GM18873 (cell line): ENCODE data around the gene AARS2.

ENCODE experiments used
- ATAC-seq: cut with Tn5 transposase; IDR thresholded peaks from one replicate; pipeline ENCODE4 v1.9.1; 2021; ENCODE audit warnings: mild to moderate bottlenecking, moderate library complexity, moderate number of reproducible peaks; ENCODE audit not compliant: unreplicated experiment, low FRiP score

The AARS2 gene

GRCh38 chr6:44278774-44279697 is 34.1 kb downstream of the AARS2 start:
- ATAC-seq: no peak

- no peak for ATAC-seq
Observed at GRCh38 chr6:44278315-44278714, 34.8 kb downstream of the AARS2 start.

- no peak for ATAC-seq
Observed at GRCh38 chr6:44277763-44278162, 35.4 kb downstream of the AARS2 start.

- no peak for ATAC-seq
Observed at GRCh38 chr6:44276667-44277640, 36.2 kb downstream of the AARS2 start.

- no peak for ATAC-seq
Observed at GRCh38 chr6:44275749-44276648, 37.1 kb downstream of the AARS2 start.

- no peak for ATAC-seq
Observed at GRCh38 chr6:44275271-44275748, 37.8 kb downstream of the AARS2 start.

GRCh38 chr6:44273617-44274016 is 39.5 kb downstream of the AARS2 start:
- no peak for ATAC-seq

GRCh38 chr6:44272999-44273566 is 40.1 kb downstream of the AARS2 start:
- no peak for ATAC-seq

GRCh38 chr6:44272529-44272928 is 40.6 kb downstream of the AARS2 start:
- ATAC-seq: no peak

GRCh38 chr6:44271914-44272313 is 41.2 kb downstream of the AARS2 start:
- ATAC-seq: no peak

GRCh38 chr6:44271406-44271723 is 41.8 kb downstream of the AARS2 start:
- no peak for ATAC-seq

GRCh38 chr6:44270526-44271405 is 42.4 kb downstream of the AARS2 start:
- ATAC-seq: no peak

GRCh38 chr6:44269921-44270525 is 43.1 kb downstream of the AARS2 start, which contains the start of gene TMEM151B:
Gene TMEM151B (plus strand): TSS chr6:44270450. CDS start chr6:44270743, 293 bp downstream.
- ATAC-seq: no peak

- ATAC-seq: no peak
Observed at GRCh38 chr6:44269178-44269920, 43.8 kb downstream of the AARS2 start.

GRCh38 chr6:44268095-44268628 is 45.0 kb downstream of the AARS2 start:
- ATAC-seq: no peak

- ATAC-seq: no peak
Observed at GRCh38 chr6:44267252-44267651, 45.9 kb downstream of the AARS2 start.

- ATAC-seq: no peak
Observed at GRCh38 chr6:44266347-44266746, 46.8 kb downstream of the AARS2 start.
